Nephron progenitor cell (in vitro differentiated cells): Measurements from ENCODE around the gene EFNA2.

Experiments used
- DNase-seq: peaks from one replicate; pipeline ENCODE4 v3.0.0; 2021
- H3K27ac Mint-ChIP-seq: 2 replicates; pipeline ENCODE4 v1.8.0; 2021; ENCODE audit warnings: mild to moderate bottlenecking, moderate library complexity, mixed read lengths
- H3K27me3 Mint-ChIP-seq: 2 replicates; pipeline ENCODE4 v1.8.0; 2021; ENCODE audit warnings: mild to moderate bottlenecking, low read depth, mixed read lengths; ENCODE audit not compliant: poor library complexity
- H3K36me3 Mint-ChIP-seq: 2 replicates; pipeline ENCODE4 v1.8.0; 2021; ENCODE audit warnings: low read depth, mixed read lengths
- H3K4me1 Mint-ChIP-seq: 2 replicates; pipeline ENCODE4 v1.8.0; 2021; ENCODE audit warnings: mixed read lengths
- H3K4me3 Mint-ChIP-seq: 2 replicates; pipeline ENCODE4 v1.8.0; 2021; ENCODE audit warnings: mild to moderate bottlenecking, moderate library complexity, mixed read lengths
- H3K9me3 Mint-ChIP-seq: 2 replicates; pipeline ENCODE4 v1.8.0; 2021; ENCODE audit warnings: mild to moderate bottlenecking, moderate library complexity, mixed read lengths
- TF ChIP-seq, protein P1 (sequence below): fragments of 200-600 bp; sonication (generic); IDR thresholded peaks from 2 replicates; pipeline ENCODE4 v1.5.0; 2021; ENCODE audit warnings: antibody characterized with exemption

EFNA2 gene

DNA sequence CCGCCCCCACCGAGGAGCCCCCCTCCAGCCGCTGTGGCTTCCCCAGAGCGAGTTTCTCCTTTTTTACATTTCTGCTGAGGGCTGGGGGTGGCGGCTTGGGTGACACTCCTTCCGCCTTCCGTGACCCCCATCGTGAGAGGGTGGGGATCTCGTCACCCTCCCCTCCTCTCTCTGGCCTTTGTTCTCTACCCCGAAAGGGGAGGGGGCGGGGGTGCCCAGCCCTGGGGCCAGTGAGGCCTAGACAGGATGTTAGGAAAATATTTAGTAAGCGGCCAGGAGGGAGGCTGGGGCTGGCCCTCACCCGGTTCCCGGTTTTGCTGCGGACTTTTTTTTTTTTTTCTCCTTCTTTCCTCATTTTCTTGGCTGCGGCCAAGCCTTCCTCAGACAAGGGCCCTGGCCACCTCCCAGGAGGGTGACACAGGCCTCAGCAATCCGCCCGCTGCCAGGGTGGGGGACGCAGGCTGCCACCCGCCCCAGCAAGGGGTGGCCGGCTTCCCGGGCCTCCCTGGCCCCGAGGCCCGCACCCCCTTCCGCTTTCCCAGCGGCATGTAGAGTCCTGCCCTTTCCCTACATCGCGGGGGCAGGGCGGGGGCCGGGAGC is 33.4 kb upstream of the EFNA2 start:
- no peaks in the 10 kb centered on the region for H3K9me3 Mint-ChIP-seq
- peaks cover 23% of the 10 kb centered on the region for H3K4me1 Mint-ChIP-seq
- H3K27ac Mint-ChIP-seq = no peak overlapping the region
- H3K27me3 Mint-ChIP-seq = no peaks in the 10 kb centered on the region
- TF ChIP-seq, protein P1, sequence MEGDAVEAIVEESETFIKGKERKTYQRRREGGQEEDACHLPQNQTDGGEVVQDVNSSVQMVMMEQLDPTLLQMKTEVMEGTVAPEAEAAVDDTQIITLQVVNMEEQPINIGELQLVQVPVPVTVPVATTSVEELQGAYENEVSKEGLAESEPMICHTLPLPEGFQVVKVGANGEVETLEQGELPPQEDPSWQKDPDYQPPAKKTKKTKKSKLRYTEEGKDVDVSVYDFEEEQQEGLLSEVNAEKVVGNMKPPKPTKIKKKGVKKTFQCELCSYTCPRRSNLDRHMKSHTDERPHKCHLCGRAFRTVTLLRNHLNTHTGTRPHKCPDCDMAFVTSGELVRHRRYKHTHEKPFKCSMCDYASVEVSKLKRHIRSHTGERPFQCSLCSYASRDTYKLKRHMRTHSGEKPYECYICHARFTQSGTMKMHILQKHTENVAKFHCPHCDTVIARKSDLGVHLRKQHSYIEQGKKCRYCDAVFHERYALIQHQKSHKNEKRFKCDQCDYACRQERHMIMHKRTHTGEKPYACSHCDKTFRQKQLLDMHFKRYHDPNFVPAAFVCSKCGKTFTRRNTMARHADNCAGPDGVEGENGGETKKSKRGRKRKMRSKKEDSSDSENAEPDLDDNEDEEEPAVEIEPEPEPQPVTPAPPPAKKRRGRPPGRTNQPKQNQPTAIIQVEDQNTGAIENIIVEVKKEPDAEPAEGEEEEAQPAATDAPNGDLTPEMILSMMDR = no peak
- peak overlapping the region; percentile 93 for H3K4me3 Mint-ChIP-seq
- DNase-seq = no peak
- peaks cover 16% of the 10 kb centered on the region for H3K36me3 Mint-ChIP-seq

DNA sequence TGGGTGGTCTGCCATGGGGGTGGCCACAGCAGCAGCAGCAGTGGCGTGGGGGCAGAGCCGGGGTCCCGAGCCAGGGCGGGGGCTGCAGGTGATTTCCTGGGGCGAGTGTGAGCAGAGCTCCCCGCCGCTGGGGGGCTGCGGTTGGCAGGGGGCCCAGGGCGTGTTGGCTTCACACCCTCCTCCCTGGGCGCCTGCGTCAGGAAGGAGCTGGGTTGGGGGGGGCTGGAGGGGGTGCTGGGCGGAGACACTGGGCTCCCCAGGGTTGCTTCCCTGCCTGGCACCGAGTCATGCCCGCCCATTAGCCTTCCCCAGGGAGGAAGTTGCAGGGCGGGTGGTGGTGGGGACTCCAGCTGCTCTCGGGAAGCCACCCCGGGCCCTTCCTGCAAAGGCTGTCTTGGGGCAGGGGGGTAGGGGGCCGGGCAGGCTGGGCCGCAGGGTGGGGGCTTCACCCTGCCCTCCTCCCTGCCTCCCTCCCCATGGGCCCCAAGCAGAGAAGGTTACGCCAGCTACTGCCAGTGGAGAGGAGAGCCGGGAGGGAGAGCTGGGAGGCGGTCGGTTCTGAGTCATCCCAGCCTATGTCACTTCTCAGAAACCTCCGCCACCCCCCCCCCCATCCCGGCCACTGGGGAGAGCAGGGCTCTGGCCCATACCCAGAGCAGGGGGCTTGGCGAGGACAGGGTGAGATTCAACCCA is 32.7 kb upstream of the EFNA2 start:
- H3K36me3 Mint-ChIP-seq = peaks cover 22% of the 10 kb centered on the region
- no peak overlapping the region for H3K4me3 Mint-ChIP-seq
- TF ChIP-seq, protein P1 = no peak
- no peak overlapping the region for H3K27ac Mint-ChIP-seq
- no peak for DNase-seq
- peaks cover 30% of the 10 kb centered on the region for H3K4me1 Mint-ChIP-seq
- no peaks in the 10 kb centered on the region for H3K27me3 Mint-ChIP-seq
- H3K9me3 Mint-ChIP-seq = no peaks in the 10 kb centered on the region

DNA sequence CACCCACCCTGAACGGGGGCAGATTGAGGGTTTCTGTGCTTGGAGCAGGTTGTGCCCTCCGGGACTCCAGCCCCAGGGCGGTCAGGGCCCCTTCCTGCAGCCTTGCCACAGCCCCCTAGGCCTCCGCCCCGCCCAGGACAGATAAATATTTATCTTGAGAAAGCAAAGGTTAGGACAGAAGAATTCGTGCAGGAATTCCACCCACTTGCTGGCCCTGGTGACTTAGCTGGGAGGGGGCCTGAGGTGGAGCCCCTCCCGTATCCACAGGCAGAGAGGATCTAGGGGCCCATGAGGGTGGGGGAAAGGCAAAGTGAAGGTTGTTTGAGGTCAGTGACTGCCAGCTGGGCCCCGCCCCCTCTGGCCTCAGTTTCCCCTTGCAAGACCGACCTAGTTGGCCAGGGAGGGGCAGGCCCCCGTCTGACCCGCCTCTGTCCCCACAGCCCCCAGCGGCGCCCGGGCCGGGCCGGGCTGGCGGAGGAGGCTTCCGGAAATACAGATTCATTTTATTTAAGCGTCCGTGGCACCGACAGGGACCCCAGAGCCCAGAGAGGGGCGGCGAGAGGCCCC is 32.1 kb upstream of the EFNA2 start:
- Mint-ChIP-seq H3K9me3 (no peaks in the 10 kb centered on the region), H3K4me1 (peaks cover 36% of the 10 kb centered on the region), H3K27ac (peak overlapping the region; percentile 51), H3K27me3 (no peaks in the 10 kb centered on the region), H3K36me3 (peaks cover 23% of the 10 kb centered on the region), H3K4me3 (no peak overlapping the region)
- no peak for DNase-seq
- TF ChIP-seq, protein P1 = no peak

DNA sequence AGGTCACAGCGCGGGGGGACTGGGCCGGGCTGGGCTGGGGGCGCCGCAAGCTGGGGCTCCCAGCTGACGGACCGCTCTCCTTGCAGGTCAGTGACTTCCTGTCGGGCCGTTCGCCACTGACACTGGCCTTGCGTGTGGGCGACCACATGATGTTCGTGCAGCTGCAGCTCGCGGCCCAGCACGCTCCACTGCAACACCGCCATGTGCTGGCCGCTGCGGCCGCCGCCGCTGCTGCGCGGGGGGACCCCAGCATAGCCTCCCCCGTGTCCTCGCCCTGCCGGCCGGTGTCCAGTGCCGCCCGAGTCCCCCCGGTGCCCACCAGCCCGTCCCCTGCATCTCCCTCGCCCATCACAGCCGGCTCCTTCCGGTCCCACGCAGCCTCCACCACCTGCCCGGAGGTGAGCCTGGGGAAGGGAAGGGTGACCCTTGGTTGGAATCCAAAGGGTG is 31.6 kb upstream of the EFNA2 start:
- DNase-seq = no peak
- Mint-ChIP-seq H3K4me1 (peaks cover 41% of the 10 kb centered on the region), H3K27me3 (no peaks in the 10 kb centered on the region), H3K4me3 (no peak overlapping the region), H3K36me3 (peaks cover 23% of the 10 kb centered on the region), H3K9me3 (no peaks in the 10 kb centered on the region), H3K27ac (no peak overlapping the region)
- TF ChIP-seq, protein P1 = no peak

GRCh38 chr19:1254530-1255185 is 31.0 kb upstream of the EFNA2 start:
- H3K4me1 Mint-ChIP-seq = peaks cover 46% of the 10 kb centered on the region
- TF ChIP-seq, protein P1 = no peak
- DNase-seq = no peak
- H3K27ac Mint-ChIP-seq = no peak overlapping the region
- peak overlapping the region; percentile 28 for H3K4me3 Mint-ChIP-seq
- H3K9me3 Mint-ChIP-seq = no peaks in the 10 kb centered on the region
- no peaks in the 10 kb centered on the region for H3K27me3 Mint-ChIP-seq
- peaks cover 23% of the 10 kb centered on the region for H3K36me3 Mint-ChIP-seq
